Measurements from ENCODE around the gene LIN9.

GRCh38 chr1:226329237-226329636 is 20.3 kb upstream of the LIN9 start:
- TF ChIP-seq CTCF (conservative IDR thresholded peaks at IDR 0.05; ENCODE audit: low read depth in 2 of 2) (no peak), EZH2phosphoT487 (IDR thresholded peaks at IDR 0.05; ENCODE audit: unreplicated experiment) (no peak), CREB1 (CRISPR knock-in tag; IDR thresholded peaks at IDR 0.05; ENCODE audit: low read depth) (no peak), EZH2 (IDR thresholded peaks at IDR 0.05; ENCODE audit: low read depth, unreplicated experiment) (no peak), STAT1 (IDR thresholded peaks at IDR 0.05; ENCODE audit: unreplicated experiment) (no peak), REST (IDR thresholded peaks at IDR 0.05; ENCODE audit: unreplicated experiment) (no peak), POLR2AphosphoS5 (IDR thresholded peaks at IDR 0.05; ENCODE audit: low read depth) (no peak), ZNF331 (CRISPR knock-in tag; IDR thresholded peaks at IDR 0.05; ENCODE audit: low read depth) (no peak)

All from GM23338 (cell line).